Endothelial cell of umbilical vein (primary cell): ENCODE results near the gene CCDC85A.

Experiments used
- CTCF ChIP-seq, 2 donors: IDR thresholded peaks; 1 replicate in 1 of 2; 2 replicates in 1 of 2; pipeline ENCODE4 v1.5.1; 2011; ENCODE audit warnings: low read length in 2 of 2, mild to moderate bottlenecking in 2 of 2, moderate library complexity in 2 of 2, control low read depth in 1 of 2, inconsistent platforms in 1 of 2, low read depth in 1 of 2; ENCODE audit not compliant: insufficient read depth in 1 of 2; ENCODE audit errors: extremely low read depth in 1 of 2
- EZH2 ChIP-seq: IDR thresholded peaks from 2 replicates; pipeline ENCODE4 v1.6.1; 2012; ENCODE audit warnings: borderline replicate concordance, low read depth, mild to moderate bottlenecking, moderate library complexity, low read length, inconsistent platforms; ENCODE audit not compliant: severe bottlenecking
- MAX ChIP-seq: IDR thresholded peaks from 2 replicates; pipeline ENCODE4 v1.6.1; 2011; ENCODE audit not compliant: insufficient read depth, insufficient read length
- POLR2A ChIP-seq: IDR thresholded peaks from 2 replicates; pipeline ENCODE4 v1.6.1; 2012; ENCODE audit warnings: low read depth, mild to moderate bottlenecking, control low read depth, low read length
- POLR2AphosphoS5 ChIP-seq: IDR thresholded peaks from 2 replicates; pipeline ENCODE4 v1.6.1; 2012; ENCODE audit warnings: low read depth, mild to moderate bottlenecking, control low read depth, low read length, moderate library complexity; ENCODE audit not compliant: insufficient read depth

- no peak for TF ChIP-seq CTCF (IDR thresholded peaks at IDR 0.05; ENCODE audit: extremely low read depth in 1 of 2, insufficient read depth in 1 of 2, low read depth in 1 of 2, low read length in 2 of 2)
- TF ChIP-seq POLR2AphosphoS5, result no peak
- no peak for TF ChIP-seq EZH2
- no peak for TF ChIP-seq MAX
- TF ChIP-seq POLR2A, result no peak
These were observed 115.4 kb downstream of the CCDC85A start for GRCh38 chr2:56299171-56299691.
